OCI-LY1 (cell line): ENCODE measurements around the gene SH2D1A.
"Not testable (repeated sequence)": the region's sequence is repeated elsewhere in the genome, so short reads cannot be mapped to it uniquely, and the experiment has no call there.

Source experiments
- H2AFZ ChIP-seq: fragments of 200-600 bp; sonication (generic), shearing (Covaris generic); 2 replicates; pipeline ENCODE4 v1.6.0; 2014; ENCODE audit warnings: antibody characterized with exemption, mild to moderate bottlenecking, low read length
- H3F3A ChIP-seq: fragments of 200-600 bp; sonication (generic), shearing (Covaris generic); 2 replicates; pipeline ENCODE4 v1.6.0; 2014; ENCODE audit warnings: mild to moderate bottlenecking, antibody characterized with exemption, low read length, moderate library complexity; ENCODE audit not compliant: insufficient read depth
- H3K27ac ChIP-seq: fragments of 200-600 bp; sonication (generic); 2 replicates; pipeline ENCODE4 v1.5.1; 2014; ENCODE audit warnings: low read length, mixed run types, mild to moderate bottlenecking, low read depth; ENCODE audit not compliant: poor library complexity, severe bottlenecking
- H3K27me3 ChIP-seq: fragments of 200-600 bp; sonication (generic); 2 replicates; pipeline ENCODE4 v1.6.0; 2014; ENCODE audit warnings: antibody characterized with exemption, mild to moderate bottlenecking, low read length, moderate library complexity; ENCODE audit not compliant: insufficient read depth
- H3K36me3 ChIP-seq: fragments of 200-600 bp; sonication (generic); 2 replicates; pipeline ENCODE4 v1.6.1; 2014; ENCODE audit warnings: mild to moderate bottlenecking, antibody characterized with exemption, low read length, moderate library complexity, mixed read lengths; ENCODE audit not compliant: insufficient read depth
- H3K4me1 ChIP-seq: fragments of 200-600 bp; sonication (generic); 2 replicates; pipeline ENCODE4 v1.5.1; 2014; ENCODE audit warnings: mild to moderate bottlenecking, low read length, moderate library complexity; ENCODE audit not compliant: insufficient read depth, severe bottlenecking
- H3K4me2 ChIP-seq: fragments of 200-600 bp; sonication (generic), shearing (Covaris generic); 2 replicates; pipeline ENCODE4 v1.6.1; 2014; ENCODE audit warnings: low read length
- H3K4me3 ChIP-seq: fragments of 200-600 bp; sonication (generic); 2 replicates; pipeline ENCODE4 v1.5.1; 2014; ENCODE audit warnings: low read length, low read depth, mild to moderate bottlenecking, mixed read lengths; ENCODE audit not compliant: poor library complexity, severe bottlenecking
- H3K79me2 ChIP-seq: fragments of 200-600 bp; shearing (Covaris generic); 2 replicates; pipeline ENCODE4 v1.6.1; 2016; ENCODE audit warnings: mixed run types, low read length, mixed read lengths; ENCODE audit not compliant: insufficient read depth
- H3K9ac ChIP-seq: fragments of 200-600 bp; sonication (generic), shearing (Covaris generic); 2 replicates; pipeline ENCODE4 v1.6.1; 2014; ENCODE audit warnings: mild to moderate bottlenecking, low read length, mixed read lengths
- H3K9me2 ChIP-seq: fragments of 200-600 bp; sonication (generic), shearing (Covaris generic); 2 replicates; pipeline ENCODE4 v1.6.1; 2014; ENCODE audit warnings: low read depth, mild to moderate bottlenecking, low read length, mixed read lengths
- H3K9me3 ChIP-seq: fragments of 200-600 bp; shearing (Covaris generic); 2 replicates; pipeline ENCODE4 v1.6.1; 2014; ENCODE audit warnings: low read length, mixed read lengths
- H4K20me1 ChIP-seq: fragments of 200-600 bp; sonication (generic), shearing (Covaris generic); 2 replicates; pipeline ENCODE4 v1.6.0; 2016; ENCODE audit warnings: mild to moderate bottlenecking, low read length; ENCODE audit not compliant: insufficient read depth
- EZH2 ChIP-seq: fragments of 200-600 bp; sonication (generic), shearing (Covaris generic); IDR thresholded peaks from 2 replicates; pipeline ENCODE4 v1.8.0; 2017; ENCODE audit warnings: borderline replicate concordance, mixed run types, mild to moderate bottlenecking, antibody characterized with exemption, low read length, moderate library complexity, mixed read lengths
- TF ChIP-seq, protein P1 (sequence below): fragments of 200-600 bp; sonication (generic), shearing (Covaris generic); IDR thresholded peaks from 2 replicates; pipeline ENCODE4 v1.5.1; 2017; ENCODE audit warnings: mild to moderate bottlenecking, antibody characterized with exemption, low read length, moderate library complexity, mixed read lengths

The SH2D1A gene

DNA sequence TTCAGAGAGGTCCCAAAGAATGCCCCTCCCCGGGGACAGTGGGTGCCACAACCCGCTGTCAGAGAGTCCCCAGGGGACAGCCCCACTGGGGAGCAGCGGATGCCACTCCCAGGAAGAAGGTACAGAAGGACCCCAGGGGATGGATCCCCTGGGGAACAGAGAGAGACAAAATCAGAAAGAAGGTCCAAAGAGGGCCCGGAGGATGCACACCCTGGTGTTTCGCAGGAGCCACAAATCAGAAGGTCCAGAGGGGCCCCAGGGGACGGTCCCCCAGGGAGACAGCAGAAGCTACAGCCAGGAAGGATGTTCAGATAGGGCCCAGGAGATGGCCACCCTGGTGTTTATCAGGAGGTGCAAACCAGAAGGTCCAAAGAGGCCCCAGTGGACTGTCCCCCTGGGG is 12.5 kb upstream of the SH2D1A start:
- no peaks in the 10 kb centered on the region for H3K9me2 ChIP-seq
- no peaks in the 10 kb centered on the region for H3K27me3 ChIP-seq
- H3K4me1 ChIP-seq = no peaks in the 10 kb centered on the region

DNA sequence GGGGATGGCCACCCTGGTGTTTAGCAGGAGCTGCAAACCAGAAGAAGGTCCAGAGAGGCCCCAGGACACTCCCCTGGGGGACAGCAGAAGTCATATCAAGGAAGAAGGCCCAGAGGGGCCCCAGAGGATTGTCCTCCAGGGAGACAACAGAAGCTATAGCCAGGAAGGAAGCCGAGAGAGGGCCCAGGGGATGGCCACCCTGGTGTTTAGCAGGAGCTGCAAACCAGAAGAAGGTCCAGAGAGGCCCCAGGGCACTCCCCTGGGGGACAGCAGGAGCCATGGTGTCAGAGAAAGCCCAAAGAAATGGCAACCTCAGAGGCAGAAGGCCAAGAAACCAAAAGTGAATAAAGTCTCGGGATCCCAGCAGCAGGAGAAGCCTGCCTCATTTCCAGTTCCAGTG is 11.8 kb upstream of the SH2D1A start:
- H4K20me1 ChIP-seq, H3K4me2 ChIP-seq, H3K27ac ChIP-seq, H3K4me3 ChIP-seq, H3K4me1 ChIP-seq, H3K9me2 ChIP-seq, H3F3A ChIP-seq, H3K27me3 ChIP-seq, H3K9me3 ChIP-seq, H3K9ac ChIP-seq, H3K79me2 ChIP-seq, H3K36me3 ChIP-seq, H2AFZ ChIP-seq: not testable (repeated sequence)

More for the DNA sequence above, 12.5 kb upstream of the SH2D1A start:
- Histone ChIP-seq H3K27ac (no peak overlapping the region), H3K79me2 (no peaks in the 10 kb centered on the region), H3K9ac (no peak overlapping the region), H3F3A (no peaks in the 10 kb centered on the region), H3K36me3 (no peaks in the 10 kb centered on the region), H3K4me3 (no peak overlapping the region), H3K9me3 (no peaks in the 10 kb centered on the region), H2AFZ (no peak overlapping the region), H4K20me1 (no peaks in the 10 kb centered on the region), H3K4me2 (no peak overlapping the region)
- TF ChIP-seq, protein P1, sequence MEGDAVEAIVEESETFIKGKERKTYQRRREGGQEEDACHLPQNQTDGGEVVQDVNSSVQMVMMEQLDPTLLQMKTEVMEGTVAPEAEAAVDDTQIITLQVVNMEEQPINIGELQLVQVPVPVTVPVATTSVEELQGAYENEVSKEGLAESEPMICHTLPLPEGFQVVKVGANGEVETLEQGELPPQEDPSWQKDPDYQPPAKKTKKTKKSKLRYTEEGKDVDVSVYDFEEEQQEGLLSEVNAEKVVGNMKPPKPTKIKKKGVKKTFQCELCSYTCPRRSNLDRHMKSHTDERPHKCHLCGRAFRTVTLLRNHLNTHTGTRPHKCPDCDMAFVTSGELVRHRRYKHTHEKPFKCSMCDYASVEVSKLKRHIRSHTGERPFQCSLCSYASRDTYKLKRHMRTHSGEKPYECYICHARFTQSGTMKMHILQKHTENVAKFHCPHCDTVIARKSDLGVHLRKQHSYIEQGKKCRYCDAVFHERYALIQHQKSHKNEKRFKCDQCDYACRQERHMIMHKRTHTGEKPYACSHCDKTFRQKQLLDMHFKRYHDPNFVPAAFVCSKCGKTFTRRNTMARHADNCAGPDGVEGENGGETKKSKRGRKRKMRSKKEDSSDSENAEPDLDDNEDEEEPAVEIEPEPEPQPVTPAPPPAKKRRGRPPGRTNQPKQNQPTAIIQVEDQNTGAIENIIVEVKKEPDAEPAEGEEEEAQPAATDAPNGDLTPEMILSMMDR = no peak
- TF ChIP-seq EZH2 = no peak

DNA sequence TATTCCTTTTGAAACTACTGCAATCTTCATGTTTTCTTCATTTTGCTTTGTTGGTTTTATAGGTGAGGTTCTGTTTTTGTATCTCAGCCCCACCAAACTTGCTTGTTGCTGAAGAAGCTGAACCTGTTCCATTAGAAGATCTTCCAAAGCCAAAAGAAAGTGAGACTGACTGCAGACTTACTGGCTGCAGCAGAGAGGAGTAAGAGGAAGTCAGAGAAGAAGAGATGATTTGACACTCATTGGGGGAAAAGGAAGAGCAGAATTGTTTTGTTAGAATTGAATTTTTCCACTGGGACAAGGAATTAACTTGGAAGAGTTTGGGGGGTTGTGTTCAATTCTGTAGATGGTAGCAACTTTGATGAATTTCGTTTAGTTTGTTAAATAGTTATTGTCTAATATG is 10.8 kb upstream of the SH2D1A start:
- H3K9me3 ChIP-seq = no peaks in the 10 kb centered on the region
- no peaks in the 10 kb centered on the region for H3K79me2 ChIP-seq
- no peak overlapping the region for H3K4me2 ChIP-seq
- no peak overlapping the region for H3K9ac ChIP-seq
- no peak overlapping the region for H2AFZ ChIP-seq
- H4K20me1 ChIP-seq = no peaks in the 10 kb centered on the region
- no peaks in the 10 kb centered on the region for H3F3A ChIP-seq
- H3K9me2 ChIP-seq = no peaks in the 10 kb centered on the region
- H3K4me3 ChIP-seq = no peak overlapping the region
- H3K27ac ChIP-seq = no peak overlapping the region
- TF ChIP-seq EZH2 = no peak
- TF ChIP-seq, protein P1 = no peak
- no peaks in the 10 kb centered on the region for H3K4me1 ChIP-seq
- no peaks in the 10 kb centered on the region for H3K36me3 ChIP-seq
- H3K27me3 ChIP-seq = no peaks in the 10 kb centered on the region

DNA sequence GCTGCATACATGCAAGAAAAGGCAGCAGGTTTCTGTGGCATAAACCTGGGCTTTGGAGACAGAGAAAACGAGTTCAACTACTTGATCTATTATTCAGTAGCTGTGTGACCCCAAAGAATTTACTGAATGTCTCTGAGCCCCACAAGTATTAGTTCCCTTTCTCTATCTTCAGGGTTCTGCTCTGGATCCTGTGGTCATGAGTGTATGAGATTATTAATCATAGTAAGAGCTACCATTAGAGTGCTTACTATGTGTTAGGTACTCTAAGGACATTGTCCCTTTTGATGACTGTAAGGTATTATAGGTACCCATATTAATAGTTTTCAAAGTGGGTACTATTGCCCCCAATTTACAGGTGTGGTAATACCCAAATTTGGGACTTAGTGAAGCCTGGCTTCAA is 8.4 kb upstream of the SH2D1A start:
- Histone ChIP-seq H3K9ac (no peak overlapping the region), H3K27me3 (no peaks in the 10 kb centered on the region), H3K36me3 (no peaks in the 10 kb centered on the region), H3K4me2 (no peak overlapping the region), H3K4me3 (no peak overlapping the region), H3K9me2 (no peaks in the 10 kb centered on the region), H2AFZ (no peak overlapping the region), H4K20me1 (no peaks in the 10 kb centered on the region), H3K27ac (no peak overlapping the region), H3K79me2 (no peaks in the 10 kb centered on the region), H3K9me3 (no peaks in the 10 kb centered on the region), H3K4me1 (no peaks in the 10 kb centered on the region), H3F3A (no peaks in the 10 kb centered on the region)
- no peak for TF ChIP-seq EZH2
- TF ChIP-seq, protein P1 = no peak
